Skeletal muscle cell (primary cell): ENCODE results near the gene ADCYAP1R1.

Source experiments
- DNase-seq: peaks from one replicate; pipeline ENCODE4 v3.0.0-alpha.2; 2010; ENCODE audit warnings: low read depth
- H3K4me3 ChIP-seq: 2 replicates; pipeline ENCODE4 v1.5.1; 2011; ENCODE audit warnings: low read depth, mild to moderate bottlenecking, control low read depth, low read length, moderate library complexity

ADCYAP1R1 gene

DNA sequence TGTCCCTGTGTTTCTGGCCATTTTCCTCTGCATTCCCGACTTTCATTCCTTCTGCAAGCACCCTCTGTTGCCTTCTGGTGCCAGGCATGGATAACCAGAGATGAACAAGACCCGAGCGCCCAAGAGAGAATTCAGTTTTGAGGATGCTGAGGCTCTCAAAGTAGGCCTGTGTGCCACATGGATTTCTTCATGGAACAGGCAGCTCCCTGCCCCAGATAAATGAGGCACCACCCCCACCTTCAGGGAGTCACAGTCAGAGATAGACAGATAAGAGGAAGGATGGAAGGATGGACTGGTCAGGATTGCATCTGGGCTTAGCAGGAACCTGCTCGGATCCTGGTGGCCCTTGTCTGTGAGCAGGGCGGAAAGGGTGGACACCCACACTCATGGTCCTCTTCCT, 49.4 kb downstream of the ADCYAP1R1 start:
- DNase-seq, result no peak
- no peak overlapping the region for H3K4me3 ChIP-seq

DNA sequence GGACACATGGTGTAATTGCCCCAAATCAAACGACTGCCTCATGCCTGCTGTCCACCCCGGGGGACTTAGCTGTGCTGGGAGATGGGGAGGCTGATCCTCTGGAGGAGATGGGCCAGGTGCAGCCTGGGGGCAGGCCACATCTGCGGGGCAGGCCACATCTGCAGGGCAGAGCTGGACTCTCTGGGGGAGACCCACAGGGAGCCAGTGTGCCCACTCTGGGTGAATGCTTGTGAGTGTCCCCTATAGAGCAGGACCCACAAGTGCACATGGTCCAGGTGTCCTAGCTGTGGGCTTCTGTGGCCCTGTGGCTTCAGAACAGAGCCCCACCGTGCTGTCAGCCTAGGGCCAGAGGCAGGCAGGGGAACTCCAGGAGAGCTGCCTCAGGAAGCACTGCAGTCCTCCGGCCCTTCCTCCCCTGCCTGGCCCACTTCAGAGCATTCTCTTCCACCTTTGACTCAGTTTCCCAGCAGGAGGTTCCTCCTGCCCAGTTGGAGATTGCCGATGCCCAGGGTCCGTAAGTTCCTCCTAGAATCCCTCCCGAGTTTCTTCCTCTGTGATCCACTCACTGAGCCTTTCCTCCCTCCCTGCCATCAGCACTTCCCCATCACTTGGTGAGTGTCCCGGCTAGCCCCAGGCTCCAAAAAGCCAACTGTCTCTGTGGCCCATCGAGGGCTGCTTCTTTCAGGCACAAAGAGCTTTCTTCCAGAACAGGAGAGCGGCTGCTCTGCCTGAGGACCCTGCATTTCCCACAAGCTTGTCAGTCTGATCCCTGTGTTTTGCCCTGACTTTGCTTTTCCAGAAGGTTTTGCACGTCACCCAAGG, 50.3 kb downstream of the ADCYAP1R1 start:
- no peak overlapping the region for H3K4me3 ChIP-seq
- no peak for DNase-seq

GRCh38 chr7:31102973-31103850, 51.1 kb downstream of the ADCYAP1R1 start:
- DNase-seq, result no peak
- no peak overlapping the region for H3K4me3 ChIP-seq

- DNase-seq, result no peak
- no peak overlapping the region for H3K4me3 ChIP-seq
Observed at GRCh38 chr7:31104361-31105255, 52.5 kb downstream of the ADCYAP1R1 start.

- no peak overlapping the region for H3K4me3 ChIP-seq
- no peak for DNase-seq
Observed at GRCh38 chr7:31105256-31105950, 53.3 kb downstream of the ADCYAP1R1 start.

DNA sequence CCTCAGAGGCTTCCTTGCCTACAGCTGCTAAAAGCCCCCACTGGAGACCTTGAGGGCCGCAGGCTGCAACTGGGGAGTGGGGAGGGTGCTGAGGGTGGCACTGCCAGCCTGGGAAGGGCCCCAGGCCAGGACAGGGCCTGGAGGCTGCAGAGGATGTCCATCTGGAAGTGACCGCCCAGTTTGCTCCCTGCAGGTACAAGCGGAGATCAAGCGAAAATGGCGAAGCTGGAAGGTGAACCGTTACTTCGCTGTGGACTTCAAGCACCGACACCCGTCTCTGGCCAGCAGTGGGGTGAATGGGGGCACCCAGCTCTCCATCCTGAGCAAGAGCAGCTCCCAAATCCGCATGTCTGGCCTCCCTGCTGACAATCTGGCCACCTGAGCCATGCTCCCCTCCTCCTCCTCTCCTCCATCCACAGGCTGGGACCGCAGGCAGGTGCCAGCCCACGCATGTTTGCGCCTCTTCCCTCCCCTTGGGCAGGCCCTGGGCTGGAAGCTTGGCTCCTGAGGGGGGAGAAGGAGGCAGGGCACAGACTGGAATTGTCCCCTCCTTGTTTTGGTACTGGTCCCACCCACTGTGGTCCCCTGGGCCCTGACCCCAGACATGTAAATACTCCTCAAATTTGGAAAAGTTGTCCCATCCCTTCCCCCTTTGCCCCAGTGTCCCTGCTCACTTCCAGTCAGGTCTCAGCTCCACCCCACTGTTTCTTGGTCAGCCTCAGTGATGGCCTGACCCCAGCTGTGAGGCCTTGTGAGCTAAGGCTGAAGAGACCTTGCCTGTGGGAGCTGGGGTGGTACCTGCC, 54.4 kb downstream of the ADCYAP1R1 start:
- DNase-seq, result no peak
- H3K4me3 ChIP-seq, result no peak overlapping the region

DNA sequence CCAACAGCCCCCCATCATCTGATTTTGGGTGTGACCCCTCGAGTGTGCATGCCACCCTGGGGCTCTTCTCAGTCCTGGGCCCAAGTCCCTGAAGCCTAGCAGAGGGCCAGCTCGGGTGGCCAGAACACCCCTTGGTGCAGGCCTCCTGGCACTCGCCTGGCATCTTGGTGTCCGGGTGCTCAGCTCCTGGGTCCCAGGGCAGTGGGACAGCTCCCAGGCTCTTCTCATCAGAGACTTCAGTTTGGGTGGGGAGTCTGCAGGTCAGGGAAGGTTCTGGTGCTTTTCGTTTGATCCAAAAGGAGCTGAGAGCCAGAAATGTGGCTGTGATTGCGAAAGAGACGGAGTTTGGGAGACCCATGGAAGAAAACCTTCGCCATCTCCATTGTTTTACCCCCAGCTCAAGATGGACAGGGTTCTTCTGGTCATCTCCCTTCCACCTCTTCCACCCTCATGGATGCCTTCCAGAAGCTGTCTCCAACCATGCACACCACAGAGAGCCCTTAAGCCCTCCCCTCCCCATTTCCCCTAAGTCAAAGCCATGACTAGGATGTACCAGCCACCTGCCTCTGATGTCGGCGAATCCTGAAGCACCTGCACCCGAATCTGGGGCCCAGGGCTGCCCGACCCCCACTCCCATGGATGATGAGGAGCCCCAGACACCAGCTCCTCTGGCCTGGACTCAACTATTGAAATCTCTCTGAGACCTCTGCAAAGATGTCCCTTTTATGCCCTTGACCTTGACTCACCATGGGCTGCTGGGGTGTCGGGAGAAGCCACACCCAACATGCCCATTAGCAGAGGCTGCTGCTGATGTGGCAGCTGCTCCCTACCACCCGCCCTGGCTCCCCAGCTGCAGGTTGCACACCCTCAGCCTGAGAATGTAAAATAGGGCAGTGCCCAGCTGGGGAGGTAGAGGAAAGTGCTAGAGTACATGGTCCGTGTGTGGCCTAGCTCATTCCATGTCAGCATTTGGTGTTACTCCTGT, 55.3 kb downstream of the ADCYAP1R1 start:
- no peak overlapping the region for H3K4me3 ChIP-seq
- no peak for DNase-seq

- DNase-seq, result no peak
Observed at GRCh38 chr7:31108097-31108657, 56.1 kb downstream of the ADCYAP1R1 start.

DNA sequence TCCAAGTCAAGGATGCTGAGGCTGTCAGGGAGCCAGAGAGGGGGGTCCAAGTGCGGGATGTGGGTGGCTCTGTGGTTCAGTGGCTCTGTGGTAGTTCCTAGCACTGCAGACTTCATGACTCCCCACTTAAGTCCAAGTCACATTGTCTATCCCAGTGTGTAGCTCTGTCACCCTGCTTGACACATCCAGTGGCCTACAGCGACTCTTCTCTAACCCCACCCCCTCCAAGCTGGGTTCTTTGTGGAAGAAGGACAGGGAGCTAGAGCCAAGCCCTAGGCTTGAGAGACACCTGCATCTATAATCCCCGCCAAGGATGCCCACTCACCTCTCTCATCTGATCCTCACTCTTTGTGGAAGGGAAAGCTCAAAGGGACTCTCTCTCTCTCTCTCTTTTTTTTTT, 57.6 kb downstream of the ADCYAP1R1 start:
- H3K4me3 ChIP-seq, result no peak overlapping the region
- no peak for DNase-seq

More at GRCh38 chr7:31108097-31108657, 56.1 kb downstream of the ADCYAP1R1 start:
- no peak overlapping the region for H3K4me3 ChIP-seq

DNA sequence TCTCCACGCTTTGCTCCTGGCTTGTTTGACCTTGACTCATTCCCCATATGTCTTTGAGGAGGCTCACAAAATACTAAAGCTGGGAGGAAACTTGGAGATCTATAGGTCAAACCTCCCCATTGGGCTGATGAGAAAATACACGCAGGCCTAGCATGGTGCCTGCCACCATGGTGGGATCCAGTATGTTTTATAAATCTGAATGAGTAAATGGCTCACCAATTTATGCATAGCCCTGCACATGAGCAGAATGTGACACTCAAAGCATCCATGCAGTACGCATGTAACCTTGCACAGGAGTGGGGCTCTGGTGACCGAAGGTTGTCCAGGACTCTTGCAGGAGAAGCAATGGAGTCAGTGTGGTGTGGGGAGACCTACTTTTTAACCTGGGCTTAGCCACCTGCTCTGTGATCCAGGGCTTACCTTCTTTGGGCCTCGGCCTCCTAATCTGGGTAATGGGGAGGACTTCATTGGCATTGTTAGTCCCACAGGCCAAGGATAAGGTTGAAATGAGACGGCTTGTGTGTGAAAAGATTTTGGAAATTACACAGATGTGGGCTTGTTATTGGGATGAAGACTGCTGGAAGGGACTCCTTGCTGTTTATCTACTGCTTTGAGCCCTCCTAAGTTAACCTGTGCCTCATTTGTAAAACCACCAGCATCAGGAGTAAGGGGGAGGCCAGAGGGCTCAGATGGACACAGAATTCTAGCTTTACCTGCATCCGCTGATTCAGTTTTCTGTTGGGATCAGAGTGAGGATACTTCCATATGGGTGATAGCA, 58.4 kb downstream of the ADCYAP1R1 start:
- no peak for DNase-seq
- H3K4me3 ChIP-seq, result no peak overlapping the region

DNA sequence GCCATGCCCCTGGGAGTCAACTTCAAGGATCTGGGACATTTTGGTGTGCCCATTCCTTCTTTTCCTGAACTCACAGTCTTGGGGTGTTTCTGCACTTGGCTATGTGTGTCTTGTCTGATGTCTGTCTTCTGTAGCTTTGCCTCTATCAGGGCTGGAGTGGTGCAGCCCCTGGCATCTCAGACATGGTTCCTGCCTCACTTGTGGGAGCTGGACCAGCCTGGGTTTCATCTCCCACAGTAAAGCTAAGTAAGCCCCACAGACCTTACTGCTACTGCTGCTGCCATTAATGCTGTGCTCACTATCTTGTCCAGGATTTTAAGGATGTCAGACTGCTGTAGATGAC, 59.0 kb downstream of the ADCYAP1R1 start:
- no peak for DNase-seq
- no peak overlapping the region for H3K4me3 ChIP-seq

DNA sequence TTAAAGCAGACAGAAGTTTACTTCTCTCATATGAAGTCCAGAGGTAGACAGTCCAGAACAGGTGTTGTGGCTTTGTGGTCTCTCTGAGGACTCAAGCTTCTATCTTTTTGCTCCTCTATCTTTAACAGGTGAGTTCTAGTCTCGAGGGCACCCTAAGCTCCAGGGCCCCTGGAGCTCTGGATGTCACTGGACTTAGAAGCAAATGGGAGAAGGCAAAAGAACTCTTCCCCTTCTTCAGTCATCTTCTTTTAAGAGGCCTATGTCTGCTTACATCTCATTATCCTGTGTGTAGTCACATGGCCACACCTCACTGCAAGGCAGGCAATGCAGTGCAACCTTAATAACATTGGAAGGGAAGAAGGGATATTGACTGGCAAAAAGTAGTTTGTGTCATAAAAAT, 61.6 kb downstream of the ADCYAP1R1 start:
- no peak overlapping the region for H3K4me3 ChIP-seq
- DNase-seq, result no peak

GRCh38 chr7:31114593-31115343, 62.7 kb downstream of the ADCYAP1R1 start:
- no peak for DNase-seq
- no peak overlapping the region for H3K4me3 ChIP-seq

- no peak overlapping the region for H3K4me3 ChIP-seq
- DNase-seq, result no peak
Observed at GRCh38 chr7:31116615-31117014, 64.5 kb downstream of the ADCYAP1R1 start.

- DNase-seq, result no peak
- no peak overlapping the region for H3K4me3 ChIP-seq
Observed at GRCh38 chr7:31119249-31119648, 67.1 kb downstream of the ADCYAP1R1 start.
